IPS-NIHi7 (cell line): ENCODE data around the gene GCFC2.

ENCODE experiments used
- DNase-seq: peaks from one replicate; pipeline ENCODE4 v3.0.0; 2012; ENCODE audit warnings: mixed read lengths; ENCODE audit errors: extremely low spot score

Gene GCFC2

DNA sequence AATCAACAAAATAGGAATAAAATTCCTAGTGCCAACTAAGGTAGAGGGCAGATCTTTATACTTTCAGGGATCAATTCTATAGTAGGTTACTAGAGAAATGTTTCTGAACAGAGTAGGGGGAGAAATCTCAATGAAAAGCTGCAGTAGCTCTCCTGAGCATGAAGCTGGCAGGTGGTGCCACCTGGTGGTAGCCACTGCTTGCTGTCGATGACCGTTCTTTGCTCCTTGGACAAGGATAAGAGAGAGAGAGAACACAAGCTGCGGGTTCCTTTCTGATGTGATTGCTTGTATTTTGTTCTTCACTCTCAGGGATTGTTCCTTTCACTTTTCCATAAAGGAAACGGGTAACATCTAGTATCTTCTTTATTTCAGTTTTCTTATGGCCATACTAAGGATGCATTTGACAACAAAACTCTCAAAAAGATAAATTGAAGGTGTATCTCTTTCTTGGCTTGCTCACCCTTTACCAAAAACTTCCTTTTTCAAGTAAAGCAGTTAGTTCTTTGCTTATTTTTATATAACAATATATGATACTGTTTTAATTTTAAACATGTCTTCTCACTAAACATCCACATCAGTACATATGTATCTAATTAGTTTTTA, 82.7 kb downstream of the GCFC2 start:
- peak; percentile 80 for DNase-seq

- DNase-seq = no peak
Observed at GRCh38 chr2:75622929-75623328, 87.8 kb downstream of the GCFC2 start.

DNA sequence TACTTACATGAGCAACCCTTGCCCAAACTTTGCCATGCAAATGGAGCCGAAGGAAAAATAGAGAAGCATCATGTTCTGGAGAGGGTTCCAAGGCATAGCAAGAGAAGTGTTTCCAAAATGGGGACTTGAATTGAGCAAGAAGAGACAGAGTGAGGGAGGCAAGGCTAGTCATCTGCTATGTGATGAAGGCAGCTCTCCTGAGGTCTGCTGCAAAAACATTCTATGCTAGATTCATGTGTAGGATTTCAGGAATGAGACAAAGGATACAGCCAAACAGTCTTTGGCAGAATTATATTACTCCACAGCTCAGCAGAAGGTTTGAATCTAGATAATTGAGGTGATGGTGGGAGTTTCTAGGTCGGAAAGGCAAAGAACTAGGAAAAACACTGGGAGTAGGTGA, 88.2 kb downstream of the GCFC2 start:
- no peak for DNase-seq

GRCh38 chr2:75621228-75621627, 89.5 kb downstream of the GCFC2 start:
- no peak for DNase-seq

- no peak for DNase-seq
Observed at GRCh38 chr2:75619956-75620740, 90.6 kb downstream of the GCFC2 start.

GRCh38 chr2:75616933-75617332, 93.8 kb downstream of the GCFC2 start:
- no peak for DNase-seq

DNA sequence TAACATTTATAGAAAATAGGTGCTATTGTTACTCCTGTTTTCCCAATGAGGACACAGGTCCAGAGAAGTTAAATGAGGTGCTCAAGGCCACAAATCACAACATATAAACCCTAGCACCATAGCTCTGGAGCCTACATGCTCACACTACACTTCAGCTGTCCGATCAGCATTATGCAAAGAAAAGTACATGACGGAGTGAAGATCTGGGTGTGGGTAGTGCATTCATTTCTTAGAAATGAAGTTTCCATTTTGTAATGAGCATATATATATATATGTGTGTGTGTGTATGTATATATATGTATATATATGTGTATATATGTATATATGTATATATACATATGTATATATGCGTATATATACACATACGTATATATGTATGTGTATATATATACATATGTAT, 94.3 kb downstream of the GCFC2 start:
- no peak for DNase-seq

DNA sequence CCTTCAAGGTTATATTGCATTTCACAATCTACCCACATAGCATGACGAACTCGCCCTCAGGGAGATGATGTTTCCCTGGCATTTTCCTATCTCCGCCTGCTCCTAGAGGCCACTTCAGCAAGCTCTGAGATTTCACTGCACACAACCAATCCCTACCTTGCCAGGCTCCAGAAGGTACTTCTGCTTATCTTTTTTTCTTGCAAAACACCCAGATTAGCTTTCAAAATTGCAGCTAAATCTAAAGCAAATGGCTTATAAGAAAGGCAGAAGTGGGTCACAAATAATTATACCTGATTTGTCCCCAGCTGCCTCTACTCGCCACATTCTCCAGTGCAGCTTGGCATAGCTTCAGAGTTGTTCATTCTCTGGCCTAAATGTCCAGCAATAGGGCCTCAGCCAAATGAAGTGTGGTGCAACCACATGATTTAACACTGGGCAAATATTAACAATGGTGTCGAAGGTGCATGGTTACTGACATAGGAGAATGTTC, 96.5 kb downstream of the GCFC2 start:
- DNase-seq = no peak

DNA sequence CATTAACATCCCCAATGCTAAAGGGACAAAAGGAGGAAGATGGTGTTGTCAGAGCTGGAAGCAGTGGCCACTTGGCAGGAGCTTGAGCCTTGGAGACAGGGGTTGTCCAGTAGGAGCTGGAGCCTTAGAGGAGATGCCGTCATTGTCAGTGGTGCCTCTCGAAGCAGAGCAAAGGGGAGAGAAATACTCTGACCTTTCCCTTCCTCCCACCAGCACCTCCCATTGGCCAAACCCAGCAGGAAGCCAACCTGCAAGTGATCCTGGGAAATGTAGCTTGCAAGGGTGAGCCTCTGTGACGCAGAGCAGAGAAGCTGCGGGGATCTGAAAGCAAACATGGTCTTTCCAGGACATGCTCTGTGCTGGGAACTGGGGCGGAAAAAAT, 97.9 kb downstream of the GCFC2 start:
- DNase-seq = no peak
